ENCODE results near the gene FRYL.

- TF ChIP-seq CTCF (conservative IDR thresholded peaks at IDR 0.05; ENCODE audit: low read depth, low read length) (no peak), EZH2phosphoT487 (IDR thresholded peaks at IDR 0.05; ENCODE audit: borderline replicate concordance, low read length) (no peak), EZH2 (IDR thresholded peaks at IDR 0.05; ENCODE audit: low read length, unreplicated experiment) (no peak)
Measured at GRCh38 chr4:48778431-48779094, 1.5 kb downstream of the FRYL start.

Measured in PC-3 (cell line).